Vagina (tissue), 2 donors: ENCODE measurements around the gene LIN37. TPM values are rescaled to one million over a fixed set of nuclear protein-coding genes. Genes with fewer than 3 reads are reported as not detected.

Experiments
- DNase-seq, 2 donors: peaks; one replicate each; pipeline ENCODE4 v3.0.0-alpha.2; 2017; ENCODE audit errors: extremely low spot score in 2 of 2
- H3K27ac ChIP-seq: fragments of 200-600 bp; sonication (generic); one replicate; pipeline ENCODE4 v1.5.1; 2019
- H3K27me3 ChIP-seq: fragments of 200-600 bp; sonication (generic); one replicate; pipeline ENCODE4 v1.5.1; 2019
- H3K36me3 ChIP-seq, 2 donors: fragments of 200-600 bp; sonication (generic); one replicate each; pipeline ENCODE4 v1.5.1; 2017 to 2019
- H3K4me1 ChIP-seq: fragments of 200-600 bp; sonication (generic); one replicate; pipeline ENCODE4 v1.5.1; 2019
- H3K4me3 ChIP-seq, 2 donors: fragments of 200-600 bp; sonication (generic); 1 replicate in 1 of 2; 2 replicates in 1 of 2; pipeline ENCODE4 v1.5.1; 2016 to 2019
- H3K9me3 ChIP-seq: fragments of 200-600 bp; sonication (generic); one replicate; pipeline ENCODE4 v1.5.1; 2019
- CTCF ChIP-seq, 3 experiments: fragments of 450-650 bp in 2 of 3; fragments of 200-600 bp in 1 of 3; sonication (generic) in 1 of 3; IDR thresholded peaks; one replicate each; pipeline ENCODE4 v1.5.1; 2017 to 2019; ENCODE audit warnings: antibody characterized with exemption in 3 of 3, mild to moderate bottlenecking in 2 of 3, moderate library complexity in 2 of 3
- POLR2A ChIP-seq, 2 donors: fragments of 450-650 bp; IDR thresholded peaks; one replicate each; pipeline ENCODE4 v1.6.1; 2017; ENCODE audit warnings: antibody characterized with exemption in 2 of 2, mild to moderate bottlenecking in 2 of 2, moderate library complexity in 2 of 2
- POLR2AphosphoS5 ChIP-seq, 2 donors: sonication (generic); formaldehyde crosslinking; IDR thresholded peaks; one replicate each; pipeline ENCODE4 v1.9.0; 2017; ENCODE audit warnings: antibody characterized with exemption in 2 of 2, mild to moderate bottlenecking in 2 of 2, low read depth in 1 of 2; ENCODE audit not compliant: insufficient read depth in 1 of 2
- intact Hi-C: fragments of 100-400 bp; cut with DNase I; formaldehyde crosslinking; loops from one replicate; pipeline ENCODE4 v1.15.1; 2023
- total RNA-seq: library from RNA; depleted of rRNA; stranded (reverse); fragments of >200 nt; gene quantifications from one replicate; pipeline ENCODE4 v1.2.3, GENCODE V29; 2016

LIN37 gene
- total RNA-seq, 1 donor from 2014 or later: 11.3 TPM

GRCh38 chr19:35736913-35737886 is 11.2 kb upstream of the LIN37 start:
- peaks cover 0 to 41% of the 10 kb centered on the region in 2 donors for H3K36me3 ChIP-seq
- DNase-seq: no peak
- peaks cover 17% of the 10 kb centered on the region for H3K4me1 ChIP-seq
- no peak overlapping the region for H3K4me3 ChIP-seq
- H3K9me3 ChIP-seq: no peaks in the 10 kb centered on the region
- intact Hi-C loops: no loop called here
- TF ChIP-seq POLR2A (IDR thresholded peaks at IDR 0.05) (no peak), POLR2AphosphoS5 (IDR thresholded peaks at IDR 0.05; ENCODE audit: insufficient read depth in 1 of 2, low read depth in 1 of 2) (no peak), CTCF (IDR thresholded peaks at IDR 0.05) (no peak)
- no peak overlapping the region for H3K27ac ChIP-seq
- H3K27me3 ChIP-seq: no peaks in the 10 kb centered on the region

- Histone ChIP-seq H3K27me3 (no peaks in the 10 kb centered on the region), H3K36me3 (peaks cover 0 to 30% of the 10 kb centered on the region in 2 donors), H3K27ac (no peak overlapping the region), H3K4me3 (no peak overlapping the region), H3K4me1 (peaks cover 17% of the 10 kb centered on the region), H3K9me3 (no peaks in the 10 kb centered on the region)
- intact Hi-C loops: loop anchor here (2.0 kb wide), 1 partner anchor 43 kb away; no protein-coding TSS in a partner anchor
- no peak for TF ChIP-seq POLR2AphosphoS5 (IDR thresholded peaks at IDR 0.05; ENCODE audit: insufficient read depth in 1 of 2, low read depth in 1 of 2)
- no peak for TF ChIP-seq CTCF (IDR thresholded peaks at IDR 0.05)
- no peak for TF ChIP-seq POLR2A (IDR thresholded peaks at IDR 0.05)
- DNase-seq: no peak
Observed at GRCh38 chr19:35738021-35738886, 10.1 kb upstream of the LIN37 start.

GRCh38 chr19:35738887-35739229 is 9.5 kb upstream of the LIN37 start:
- Histone ChIP-seq H3K36me3 (peaks cover 0 to 29% of the 10 kb centered on the region in 2 donors), H3K9me3 (no peaks in the 10 kb centered on the region), H3K4me1 (peaks cover 17% of the 10 kb centered on the region), H3K27me3 (no peaks in the 10 kb centered on the region), H3K4me3 (no peak overlapping the region), H3K27ac (no peak overlapping the region)
- no peak for TF ChIP-seq POLR2AphosphoS5 (IDR thresholded peaks at IDR 0.05; ENCODE audit: insufficient read depth in 1 of 2, low read depth in 1 of 2)
- DNase-seq: no peak
- intact Hi-C loops: loop anchor here (2.0 kb wide), 1 partner anchor 44 kb away; no protein-coding TSS in a partner anchor

- no peaks in the 10 kb centered on the region for H3K27me3 ChIP-seq
- intact Hi-C loops: loop anchor here (2.0 kb wide), 1 partner anchor 45 kb away; no protein-coding TSS in a partner anchor
- peaks cover 0 to 29% of the 10 kb centered on the region in 2 donors for H3K36me3 ChIP-seq
- H3K4me3 ChIP-seq: peak overlapping the region; percentile 64 to 66
- H3K4me1 ChIP-seq: peaks cover 23% of the 10 kb centered on the region
- DNase-seq: no peak
- H3K9me3 ChIP-seq: no peaks in the 10 kb centered on the region
- H3K27ac ChIP-seq: peak overlapping the region; percentile 66
- TF ChIP-seq CTCF (IDR thresholded peaks at IDR 0.05): no peak
- no peak for TF ChIP-seq POLR2AphosphoS5 (IDR thresholded peaks at IDR 0.05; ENCODE audit: insufficient read depth in 1 of 2, low read depth in 1 of 2)
- no peak for TF ChIP-seq POLR2A (IDR thresholded peaks at IDR 0.05)
Observed at GRCh38 chr19:35739275-35740107, 8.9 kb upstream of the LIN37 start.

- Histone ChIP-seq H3K4me3 (peak overlapping the region; percentile 64 to 66), H3K9me3 (no peaks in the 10 kb centered on the region), H3K36me3 (peaks cover 0 to 27% of the 10 kb centered on the region in 2 donors), H3K27ac (peak overlapping the region; percentile 66), H3K4me1 (peaks cover 25% of the 10 kb centered on the region), H3K27me3 (no peaks in the 10 kb centered on the region)
- TF ChIP-seq CTCF (IDR thresholded peaks at IDR 0.05) (no peak), POLR2A (IDR thresholded peaks at IDR 0.05) (peak in 1 of 2 donors; percentile 16)
- no peak for DNase-seq
- intact Hi-C loops: no loop called here
Observed at GRCh38 chr19:35740108-35740422, 8.3 kb upstream of the LIN37 start.
